ENCODE measurements around the gene RASSF3.

DNA sequence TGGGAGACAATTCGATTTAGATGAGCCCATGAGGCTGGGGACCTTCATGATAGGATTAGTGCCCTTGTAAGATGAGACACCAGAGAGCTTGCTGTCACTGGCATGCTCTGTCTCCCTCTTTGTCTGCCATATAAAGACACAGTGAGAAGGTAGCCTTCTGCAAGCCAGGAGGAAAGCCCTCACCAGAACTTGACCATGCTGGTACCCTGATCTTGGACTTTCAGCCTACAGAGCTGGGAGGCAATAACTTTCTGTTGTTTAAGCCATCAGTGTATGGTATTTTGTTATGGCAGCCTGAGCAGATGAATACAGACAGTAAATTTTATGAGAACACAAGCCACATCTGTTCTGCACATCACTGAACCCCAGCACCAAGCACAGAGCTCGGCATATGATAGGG, 38.1 kb upstream of the RASSF3 start:
- TF ChIP-seq CTCF (IDR thresholded peaks at IDR 0.05) = no peak
- no peak for TF ChIP-seq POLR2A (IDR thresholded peaks at IDR 0.05)
